GM19452 (cell line): ENCODE data around the gene GLIS1.

Experiments used
- ATAC-seq: cut with Tn5 transposase; IDR thresholded peaks from one replicate; pipeline ENCODE4 v1.9.1; 2021; ENCODE audit not compliant: unreplicated experiment

GLIS1 gene

DNA sequence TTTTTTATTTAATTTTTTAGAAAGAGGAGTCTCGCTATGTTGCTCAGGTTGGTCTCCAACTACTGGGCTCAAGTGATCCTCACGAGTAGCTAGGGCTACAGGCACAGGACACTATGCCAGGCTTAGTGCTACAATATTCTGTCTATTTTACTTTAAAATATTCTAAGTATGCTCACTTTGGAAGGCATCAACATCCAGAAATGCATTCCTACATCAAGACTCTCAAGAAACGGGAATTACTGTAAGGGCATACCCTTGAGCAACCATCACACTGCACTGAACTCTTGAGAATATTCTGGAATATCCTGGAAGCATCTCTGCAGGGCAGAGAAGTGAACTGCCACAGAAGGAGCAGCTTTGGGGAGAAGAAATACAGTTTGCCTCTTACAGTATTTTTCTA lies 280.3 kb downstream of the GLIS1 start:
- no peak for ATAC-seq
